NCI-H2081 treated with DMSO at 0.1 percent for 48 hours (cell line): ENCODE data around the gene AKAP9.
"Not testable (repeated sequence)": the region's sequence is repeated elsewhere in the genome, so short reads cannot be mapped to it uniquely, and the experiment has no call there.

Experiments
- DNase-seq: peaks from one replicate; lab custom pipeline; 2025; lab: John Stamatoyannopoulos, UW

The AKAP9 gene

GRCh38 chr7:92064438-92065029 is 123.9 kb downstream of the AKAP9 start:
- DNase-seq, result no peak

- DNase-seq, result no peak
Observed at GRCh38 chr7:92071032-92071431, 130.4 kb downstream of the AKAP9 start.

GRCh38 chr7:92072121-92072520 is 131.5 kb downstream of the AKAP9 start:
- DNase-seq, result no peak

GRCh38 chr7:92072708-92073107 is 132.0 kb downstream of the AKAP9 start:
- no peak for DNase-seq

GRCh38 chr7:92075455-92076158 is 134.9 kb downstream of the AKAP9 start:
- DNase-seq, result no peak

GRCh38 chr7:92076509-92076908 is 135.8 kb downstream of the AKAP9 start:
- no peak for DNase-seq

GRCh38 chr7:92083922-92084321 is 143.3 kb downstream of the AKAP9 start:
- not testable (repeated sequence) for DNase-seq

- no peak for DNase-seq
Observed at GRCh38 chr7:92088266-92088665, 147.6 kb downstream of the AKAP9 start.

GRCh38 chr7:92092210-92092609 is 151.5 kb downstream of the AKAP9 start:
- DNase-seq, result no peak

GRCh38 chr7:92095380-92095779 is 154.7 kb downstream of the AKAP9 start:
- DNase-seq, result no peak

- DNase-seq, result no peak
Observed at GRCh38 chr7:92100534-92100933, 159.9 kb downstream of the AKAP9 start.

- DNase-seq, result not testable (repeated sequence)
Observed at GRCh38 chr7:92102862-92103261, 162.2 kb downstream of the AKAP9 start.

GRCh38 chr7:92108821-92109220 is 168.2 kb downstream of the AKAP9 start:
- no peak for DNase-seq

GRCh38 chr7:92110857-92111256 is 170.2 kb downstream of the AKAP9 start:
- DNase-seq, result no peak

- no peak for DNase-seq
Observed at GRCh38 chr7:92115821-92116220, 175.2 kb downstream of the AKAP9 start.

GRCh38 chr7:92116949-92117348 is 176.3 kb downstream of the AKAP9 start:
- DNase-seq, result no peak

GRCh38 chr7:92119213-92119759 is 178.6 kb downstream of the AKAP9 start:
- DNase-seq, result no peak

- no peak for DNase-seq
Observed at GRCh38 chr7:92121681-92122080, 181.0 kb downstream of the AKAP9 start.

- no peak for DNase-seq
Observed at GRCh38 chr7:92131093-92131492, 190.4 kb downstream of the AKAP9 start.

GRCh38 chr7:92131764-92132330 is 191.2 kb downstream of the AKAP9 start:
- no peak for DNase-seq

- no peak for DNase-seq
Observed at GRCh38 chr7:92133133-92133736, 192.6 kb downstream of the AKAP9 start.

GRCh38 chr7:92133737-92134270 is 193.1 kb downstream of the AKAP9 start:
- no peak for DNase-seq
